Right renal cortex interstitium (tissue), 3 donors: ENCODE measurements around the gene C1orf174. TPM values are rescaled to one million over a fixed set of nuclear protein-coding genes. Genes with fewer than 3 reads are reported as not detected.
A peak's percentile ranks its signal among the peaks of the same experiment; 100 is the strongest.

Experiments
- DNase-seq, 3 donors: peaks; one replicate each; pipeline ENCODE4 v3.0.0-alpha.2; 2013; ENCODE audit warnings: low read depth in 3 of 3, low spot score in 2 of 3
- polyA plus RNA-seq, 3 donors: library from polyadenylated mRNA; unstranded; fragments of 120-200 nt; gene quantifications; one replicate each; pipeline ENCODE4 v1.2.1, GENCODE V29; 2013; ENCODE audit not compliant: insufficient read length in 3 of 3

C1orf174 gene
- polyA plus RNA-seq, result 10 to 100 TPM; 24.9 to 28.6 (median 28.1) TPM

GRCh38 chr1:3900150-3900968 lies at the start of gene C1orf174:
TSS of gene C1orf174 (minus strand) at chr1:3900272. CDS start at chr1:3900186, 86 bp downstream.
- DNase-seq, result peak; percentile 96 to 98 (median 97)

- no peak for DNase-seq
These were observed 48.3 kb upstream of the C1orf174 start for GRCh38 chr1:3948344-3948743.

GRCh38 chr1:3945916-3946840 lies 46.1 kb upstream of the C1orf174 start:
- DNase-seq, result no peak

GRCh38 chr1:3945222-3945621 lies 45.1 kb upstream of the C1orf174 start:
- no peak for DNase-seq

- DNase-seq, result no peak
These were observed 44.6 kb upstream of the C1orf174 start for GRCh38 chr1:3944578-3945125.

- no peak for DNase-seq
These were observed 43.9 kb upstream of the C1orf174 start for GRCh38 chr1:3943806-3944577.

- DNase-seq, result no peak
These were observed 43.0 kb upstream of the C1orf174 start for GRCh38 chr1:3943123-3943431.

GRCh38 chr1:3942416-3943122 lies 42.5 kb upstream of the C1orf174 start:
- no peak for DNase-seq

- DNase-seq, result no peak
These were observed 40.8 kb upstream of the C1orf174 start for GRCh38 chr1:3940754-3941345.

GRCh38 chr1:3940081-3940753 lies 40.1 kb upstream of the C1orf174 start:
- DNase-seq, result no peak

- DNase-seq, result no peak
These were observed 39.4 kb upstream of the C1orf174 start for GRCh38 chr1:3939242-3940080.

GRCh38 chr1:3932156-3932919 lies 32.3 kb upstream of the C1orf174 start:
- no peak for DNase-seq

- no peak for DNase-seq
These were observed 31.2 kb upstream of the C1orf174 start for GRCh38 chr1:3931007-3931912.

GRCh38 chr1:3930301-3931006 lies 30.4 kb upstream of the C1orf174 start:
- DNase-seq, result no peak

GRCh38 chr1:3929126-3929525 lies 29.1 kb upstream of the C1orf174 start:
- DNase-seq, result no peak

GRCh38 chr1:3928586-3928985 lies 28.5 kb upstream of the C1orf174 start:
- DNase-seq, result no peak
